DMS79 (cell line): Measurements from ENCODE around the gene PFN4.
"Not testable (repeated sequence)": the region's sequence is repeated elsewhere in the genome, so short reads cannot be mapped to it uniquely, and the experiment has no call there.

Source experiments
- DNase-seq: peaks from one replicate; lab custom pipeline; 2025; lab: John Stamatoyannopoulos, UW

PFN4 gene

GRCh38 chr2:24123195-24123921 is at the start of gene PFN4, which contains the start of gene FAM228B:
TSS of gene PFN4 (minus strand) at chr2:24123334. CDS start at chr2:24122535, 799 bp downstream.
TSS of gene FAM228B (plus strand) at chr2:24123469. CDS start at chr2:24124362, 893 bp downstream.
- peak; percentile 69 for DNase-seq

GRCh38 chr2:24169023-24169422 is 45.9 kb upstream of the PFN4 start:
- DNase-seq: no peak

- no peak for DNase-seq
Observed at GRCh38 chr2:24164416-24164973, 41.4 kb upstream of the PFN4 start.

- no peak for DNase-seq
Observed at GRCh38 chr2:24163601-24164000, 40.5 kb upstream of the PFN4 start.

- no peak for DNase-seq
Observed at GRCh38 chr2:24163186-24163585, 40.1 kb upstream of the PFN4 start.

- no peak for DNase-seq
Observed at GRCh38 chr2:24162494-24162893, 39.4 kb upstream of the PFN4 start.

- no peak for DNase-seq
Observed at GRCh38 chr2:24160761-24161160, 37.6 kb upstream of the PFN4 start.

GRCh38 chr2:24159708-24160107 is 36.6 kb upstream of the PFN4 start:
- DNase-seq: no peak

- DNase-seq: no peak
Observed at GRCh38 chr2:24158131-24158530, 35.0 kb upstream of the PFN4 start.

GRCh38 chr2:24153478-24153877 is 30.3 kb upstream of the PFN4 start:
- no peak for DNase-seq

GRCh38 chr2:24152413-24153197 is 29.5 kb upstream of the PFN4 start:
- no peak for DNase-seq

GRCh38 chr2:24147364-24147763 is 24.2 kb upstream of the PFN4 start:
- DNase-seq: no peak

- DNase-seq: not testable (repeated sequence)
Observed at GRCh38 chr2:24140305-24140704, 17.2 kb upstream of the PFN4 start.

- DNase-seq: no peak
Observed at GRCh38 chr2:24132543-24132942, 9.4 kb upstream of the PFN4 start.

GRCh38 chr2:24125956-24126355 is 2.8 kb upstream of the PFN4 start:
- DNase-seq: no peak

- peak; percentile 63 for DNase-seq
Observed at GRCh38 chr2:24123922-24124580, 917 bp upstream of the PFN4 start.

- DNase-seq: no peak
Observed at GRCh38 chr2:24122366-24123194, 554 bp downstream of the PFN4 start.

- no peak for DNase-seq
Observed at GRCh38 chr2:24121469-24121868, 1.7 kb downstream of the PFN4 start.

- no peak for DNase-seq
Observed at GRCh38 chr2:24121066-24121465, 2.1 kb downstream of the PFN4 start.

GRCh38 chr2:24117902-24118301 is 5.2 kb downstream of the PFN4 start:
- no peak for DNase-seq

- DNase-seq: no peak
Observed at GRCh38 chr2:24115057-24115456, 8.1 kb downstream of the PFN4 start.
